H1 (cell line): Measurements from ENCODE around the gene VWA1. TPM values are rescaled to one million over a fixed set of nuclear protein-coding genes. Genes with fewer than 3 reads are reported as not detected.

Source experiments
- CTCF ChIA-PET: fragments of 300-600 bp; sonication (Branson Sonifier 250); formaldehyde crosslinking; loops from one replicate; lab custom pipeline; 2021; ENCODE audit not compliant: partially characterized antibody; lab: Charles Lee
- POLR2A ChIA-PET: fragments of 300-600 bp; sonication (Branson Sonifier 250); formaldehyde crosslinking; loops from one replicate; lab custom pipeline; 2021; ENCODE audit warnings: inconsistent platforms; ENCODE audit not compliant: partially characterized antibody; lab: Charles Lee
- DNase-seq, 2 experiments: peaks; one replicate each; pipeline versions ENCODE4 v3.0.0 to v3.0.0-alpha.2; 2010 to 2022; ENCODE audit warnings: low spot score in 2 of 2, low read depth in 1 of 2, mixed read lengths in 1 of 2
- FAIRE-seq: peaks from 2 replicates; lab custom pipeline; 2011; peaks lifted over from hg19 to GRCh38; lab: Jason Lieb, UNC
- H2AFZ ChIP-seq: 2 replicates; pipeline ENCODE4 v1.8.1; 2012; ENCODE audit warnings: low read length, inconsistent platforms
- H2AK5ac ChIP-seq: 2 replicates; pipeline ENCODE4 v1.6.1; 2013; ENCODE audit warnings: low read depth, low read length
- H2BK120ac ChIP-seq: replicated peaks from 2 replicates; pipeline ENCODE3; 2013; ENCODE audit warnings: low read depth, low read length, inconsistent platforms
- H2BK12ac ChIP-seq: 2 replicates; pipeline ENCODE4 v1.6.1; 2013; ENCODE audit warnings: low read depth, low read length
- H2BK15ac ChIP-seq: 2 replicates; pipeline ENCODE4 v1.6.1; 2013; ENCODE audit warnings: low read length
- H2BK20ac ChIP-seq: 2 replicates; pipeline ENCODE4 v1.6.1; 2013; ENCODE audit warnings: low read length
- H2BK5ac ChIP-seq: 2 replicates; pipeline ENCODE4 v1.6.1; 2013; ENCODE audit warnings: low read depth, low read length
- H3K14ac ChIP-seq: 2 replicates; pipeline ENCODE4 v1.6.1; 2013; ENCODE audit warnings: inconsistent platforms; ENCODE audit not compliant: insufficient read length
- H3K18ac ChIP-seq: 2 replicates; pipeline ENCODE4 v1.6.1; 2013; ENCODE audit warnings: low read length; ENCODE audit errors: extremely low read depth
- H3K23ac ChIP-seq: 2 replicates; pipeline ENCODE4 v1.6.1; 2013; ENCODE audit warnings: inconsistent platforms; ENCODE audit not compliant: insufficient read length
- H3K23me2 ChIP-seq: 2 replicates; pipeline ENCODE4 v1.6.1; 2013; ENCODE audit warnings: low read depth, low read length
- H3K27ac ChIP-seq: 2 replicates; pipeline ENCODE4 v1.6.1; 2011; ENCODE audit warnings: low read depth, low read length, inconsistent platforms
- H3K27me3 ChIP-seq, 4 experiments: replicated peaks in 1 of 4; 1 replicate in 1 of 4; 2 replicates in 3 of 4; pipeline versions ENCODE4 v1.6.1 to v1.8.1; 2011 to 2013; ENCODE audit warnings: low read length in 3 of 4, mild to moderate bottlenecking in 3 of 4, inconsistent platforms in 2 of 4, mixed read lengths in 2 of 4, moderate library complexity in 1 of 4; ENCODE audit not compliant: control insufficient read depth in 3 of 4, insufficient read depth in 3 of 4; ENCODE audit errors: extremely low read depth in 1 of 4
- H3K36me3 ChIP-seq, 4 experiments: 2 replicates each; pipeline versions ENCODE4 v1.6.1 to v1.8.1; 2011 to 2013; ENCODE audit warnings: mild to moderate bottlenecking in 4 of 4, low read length in 3 of 4, moderate library complexity in 2 of 4, control low read depth in 1 of 4, inconsistent platforms in 1 of 4; ENCODE audit not compliant: insufficient read depth in 4 of 4, control insufficient read depth in 2 of 4
- H3K4ac ChIP-seq: replicated peaks from 2 replicates; pipeline ENCODE3; 2013; ENCODE audit warnings: low read length, low read depth, mixed read lengths, inconsistent platforms; ENCODE audit not compliant: insufficient read length
- H3K4me1 ChIP-seq, 4 experiments: replicated peaks in 1 of 4; 1 replicate in 1 of 4; 2 replicates in 3 of 4; pipeline versions ENCODE4 v1.6.1 to v1.8.1; 2011 to 2013; ENCODE audit warnings: low read length in 3 of 4, inconsistent platforms in 2 of 4, mixed read lengths in 1 of 4; ENCODE audit not compliant: insufficient read depth in 4 of 4, control insufficient read depth in 3 of 4
- H3K4me2 ChIP-seq, 2 experiments: 2 replicates each; pipeline versions ENCODE4 v1.6.1 to v1.8.1; 2011 to 2013; ENCODE audit warnings: low read depth in 2 of 2, low read length in 2 of 2, control low read depth in 1 of 2, inconsistent platforms in 1 of 2, mild to moderate bottlenecking in 1 of 2; ENCODE audit not compliant: insufficient read depth in 1 of 2
- H3K4me3 ChIP-seq, 4 experiments: fragments of 200-600, 300-600 bp in 1 of 4; sonication (generic), shearing (Covaris generic), sonication (Bioruptor Twin) in 1 of 4; 2 replicates each; pipeline versions ENCODE4 v1.5.1 to v1.8.1; 2011 to 2016; ENCODE audit warnings: low read length in 4 of 4, low read depth in 3 of 4, control low read depth in 2 of 4, inconsistent platforms in 2 of 4, mild to moderate bottlenecking in 2 of 4, mixed read lengths in 1 of 4, moderate library complexity in 1 of 4; ENCODE audit not compliant: insufficient read depth in 2 of 4; ENCODE audit errors: extremely low read depth in 1 of 4
- H3K56ac ChIP-seq: replicated peaks from 2 replicates; pipeline ENCODE3; 2013; ENCODE audit warnings: low read depth, mild to moderate bottlenecking, mixed read lengths, low read length, inconsistent platforms; ENCODE audit not compliant: insufficient read length
- H3K79me1 ChIP-seq: 2 replicates; pipeline ENCODE4 v1.6.1; 2013; ENCODE audit warnings: low read depth, low read length, control low read depth
- H3K79me2 ChIP-seq, 2 experiments: 2 replicates each; pipeline versions ENCODE4 v1.6.1 to v1.8.1; 2012 to 2013; ENCODE audit warnings: low read length in 2 of 2, mild to moderate bottlenecking in 2 of 2, inconsistent platforms in 1 of 2; ENCODE audit not compliant: insufficient read depth in 2 of 2, control insufficient read depth in 1 of 2
- H3K9ac ChIP-seq, 4 experiments: replicated peaks in 1 of 4; 1 replicate in 1 of 4; 2 replicates in 3 of 4; pipeline versions ENCODE4 v1.6.1 to v1.8.1; 2011 to 2013; ENCODE audit warnings: low read depth in 3 of 4, low read length in 3 of 4, control low read depth in 2 of 4, mild to moderate bottlenecking in 2 of 4, moderate library complexity in 2 of 4, inconsistent platforms in 1 of 4; ENCODE audit errors: extremely low read depth in 1 of 4
- H3K9me3 ChIP-seq, 2 experiments: 2 replicates each; pipeline versions ENCODE4 v1.6.1 to v1.8.1; 2012 to 2013; ENCODE audit warnings: mild to moderate bottlenecking in 2 of 2, moderate library complexity in 2 of 2, control low read depth in 1 of 2, inconsistent platforms in 1 of 2, low read depth in 1 of 2, low read length in 1 of 2, mixed read lengths in 1 of 2; ENCODE audit not compliant: insufficient read depth in 2 of 2
- H4K20me1 ChIP-seq, 2 experiments: replicated peaks in 1 of 2; 2 replicates each; pipeline versions ENCODE3 to v1.8.1; 2011 to 2013; ENCODE audit warnings: inconsistent platforms in 2 of 2, low read length in 2 of 2, mild to moderate bottlenecking in 1 of 2; ENCODE audit not compliant: insufficient read depth in 2 of 2, control insufficient read depth in 1 of 2
- H4K5ac ChIP-seq: 2 replicates; pipeline ENCODE4 v1.6.1; 2013; ENCODE audit warnings: low read length, low read depth, mixed read lengths, inconsistent platforms; ENCODE audit not compliant: insufficient read length
- H4K8ac ChIP-seq: 2 replicates; pipeline ENCODE4 v1.8.0; 2013; ENCODE audit warnings: mild to moderate bottlenecking, moderate library complexity, low read length, inconsistent platforms; ENCODE audit not compliant: insufficient read depth; ENCODE audit errors: extremely low read depth
- H4K91ac ChIP-seq: replicated peaks from 2 replicates; pipeline ENCODE3; 2013; ENCODE audit warnings: low read length, mixed read lengths, inconsistent platforms; ENCODE audit not compliant: insufficient read length
- CBX5 ChIP-seq: fragments of 300-800, 300-1000 bp; sonication (generic); IDR thresholded peaks from 2 replicates; pipeline ENCODE4 v1.7.1; 2016; ENCODE audit warnings: antibody characterized with exemption, low read length, low read depth
- WGBS, 2 experiments: shearing (Covaris generic) in 1 of 2; methylation state at CpG; one replicate each; pipeline versions ENCODE4 v1.1.6 to v1.1.7; 2013 to 2015; ENCODE audit warnings: low lambda C conversion rate in 2 of 2, mixed read lengths in 2 of 2, inconsistent platforms in 1 of 2, low coverage in 1 of 2, missing lambda C conversion rate in 1 of 2; ENCODE audit not compliant: insufficient replicate concordance in 2 of 2, insufficient coverage in 1 of 2, insufficient read length in 1 of 2; ENCODE audit errors: extremely low coverage in 1 of 2, missing lambda C conversion rate in 1 of 2; 5-methylcytosine and 5-hydroxymethylcytosine counted together
- polyA plus RNA-seq, 7 experiments: library from polyadenylated mRNA; depleted of rRNA in 3 of 7; stranded (reverse) in 5 of 7; unstranded in 2 of 7; fragments of >200 nt in 5 of 7; fragments of 200-250 nt in 2 of 7; gene quantifications; 1 replicate in 5 of 7; 2 replicates in 1 of 7; 4 replicates in 1 of 7; pipeline versions ENCODE4 v1.2.1 to v1.2.3, GENCODE V29; 2011 to 2013; ENCODE audit warnings: missing spikeins in 2 of 7, mixed read lengths in 2 of 7
- total RNA-seq: library from RNA; stranded (reverse); fragmentation: NEBNext Ultra II Directional; extraction: Animal tissue kit (Norgen Biotek cat#: 25700); gene quantifications from 2 replicates; pipeline ENCODE4 v1.2.1, GENCODE V29; 2021

VWA1 gene
- total and polyA plus RNA-seq, 2 of the 8 experiments (the other 6 are each of a cell fraction or from before 2014, with no cell fraction given) = 16.0 to 36.6 TPM

DNA sequence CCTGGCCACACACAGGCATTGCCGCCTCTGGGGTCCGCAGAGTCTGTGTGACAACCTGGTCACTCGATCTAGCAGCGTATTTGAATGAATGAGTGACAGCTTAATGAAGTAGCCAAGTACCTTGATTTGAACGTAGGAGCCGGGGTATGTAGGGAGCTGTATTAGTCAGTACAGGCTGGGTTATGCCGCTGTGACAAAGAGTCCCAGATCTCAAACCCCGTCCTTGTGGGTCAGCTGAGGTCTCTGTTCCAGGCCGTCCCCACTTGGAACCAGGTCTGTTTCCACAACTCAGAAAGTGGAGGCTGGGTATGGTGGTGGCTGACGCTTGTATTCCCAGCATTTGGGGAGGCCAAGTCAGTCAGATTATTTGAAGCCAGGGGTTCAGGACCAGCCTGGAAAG is 56.1 kb downstream of the VWA1 start:
- Histone ChIP-seq H3K4me3 (no peak overlapping the region), H4K20me1 (peaks cover 0 to 1% of the 10 kb centered on the region in 2 experiments), H2BK120ac (no peak overlapping the region), H3K4ac (no peak overlapping the region), H3K36me3 (peaks cover 6 to 50% (median 34%) of the 10 kb centered on the region in 4 experiments; a peak in 7 of 8 replicates), H2BK20ac (no peak overlapping the region), H2AK5ac (no peak overlapping the region), H3K9ac (no peak overlapping the region), H3K23me2 (no peaks in the 10 kb centered on the region), H3K27me3 (no peaks in the 10 kb centered on the region), H2BK15ac (no peak overlapping the region), H3K27ac (no peak overlapping the region), H4K5ac (no peak overlapping the region), H2AFZ (no peak overlapping the region), H3K79me1 (no peaks in the 10 kb centered on the region; the same call in 1 of the 2 replicates), H3K9me3 (no peaks in the 10 kb centered on the region; a peak in 1 of 4 replicates), H3K14ac (no peak overlapping the region), H3K79me2 (no peaks in the 10 kb centered on the region), H3K4me2 (no peak overlapping the region), H3K18ac (no peak overlapping the region), H3K4me1 (no peaks in the 10 kb centered on the region), H2BK5ac (no peak overlapping the region), H3K56ac (no peak overlapping the region), H3K23ac (no peak overlapping the region), H2BK12ac (no peak overlapping the region), H4K91ac (no peak overlapping the region)
- ChIA-PET POLR2A (interaction anchor here (1.1 to 2.1 kb wide), 3 partner anchors 9 to 13 kb away, joined by 4 to 7 read pairs (median 6); no protein-coding TSS in a partner anchor), CTCF (interaction anchor here (1.2 to 1.8 kb wide), 3 partner anchors 9 to 51 kb away, joined by 3 to 10 read pairs (median 4); no protein-coding TSS in a partner anchor)
- WGBS, 2 experiments = 97% methylated on average over 10 of the region's 10 CpGs; no CpG with 5 or more reads in 1 of the 2 experiments
- DNase-seq (no peak), FAIRE-seq (no peak)
- no peak for TF ChIP-seq CBX5
- TF ChIP-seq, all 59 proteins: peak for 0
- H4K8ac ChIP-seq = no peak overlapping the region

Other genes starting within 250 kb of the VWA1 start
- 0.92 and 1.5 TPM in 2 replicates for gene TNFRSF18, start 229.1 kb upstream of the VWA1 start, total RNA-seq
- 2.5 and 2.7 TPM in 2 replicates for gene TNFRSF18, start 229.1 kb upstream of the VWA1 start, polyA plus RNA-seq (2011; rRNA removed)
- not detected in 2 replicates for gene TNFRSF4, start 221.5 kb upstream of the VWA1 start, total RNA-seq
- 0.06 TPM in 1 of 2 replicates, not detected in the other for gene TNFRSF4, start 221.5 kb upstream of the VWA1 start, polyA plus RNA-seq (2011; rRNA removed)
- gene SDF4, start 203.7 kb upstream of the VWA1 start, total RNA-seq = 72.2 and 75.6 TPM in 2 replicates
- gene SDF4, start 203.7 kb upstream of the VWA1 start, polyA plus RNA-seq (2011; rRNA removed) = 45.5 and 69.8 TPM in 2 replicates
- gene B3GALT6, start 203.5 kb upstream of the VWA1 start, total RNA-seq = 18.2 and 18.4 TPM in 2 replicates
- 20.4 and 23.1 TPM in 2 replicates for gene B3GALT6, start 203.5 kb upstream of the VWA1 start, polyA plus RNA-seq (2011; rRNA removed)
- 3.7 and 4.9 TPM in 2 replicates for gene C1QTNF12, start 189.0 kb upstream of the VWA1 start, total RNA-seq
- 2.1 and 4.8 TPM in 2 replicates for gene C1QTNF12, start 189.0 kb upstream of the VWA1 start, polyA plus RNA-seq (2011; rRNA removed)
- gene UBE2J2, start 161.8 kb upstream of the VWA1 start, total RNA-seq = 67.2 and 67.9 TPM in 2 replicates
- gene UBE2J2, start 161.8 kb upstream of the VWA1 start, polyA plus RNA-seq (2011; rRNA removed) = 33.6 and 47.3 TPM in 2 replicates
- gene SCNN1D, start 155.3 kb upstream of the VWA1 start, total RNA-seq = 0.90 and 1.2 TPM in 2 replicates
- gene SCNN1D, start 155.3 kb upstream of the VWA1 start, polyA plus RNA-seq (2011; rRNA removed) = 2.5 and 4.1 TPM in 2 replicates
- 26.5 and 28.3 TPM in 2 replicates for gene ACAP3, start 127.8 kb upstream of the VWA1 start, total RNA-seq
- 14.8 and 30.0 TPM in 2 replicates for gene ACAP3, start 127.8 kb upstream of the VWA1 start, polyA plus RNA-seq (2011; rRNA removed)
- gene PUSL1, start 127.1 kb upstream of the VWA1 start, total RNA-seq = 38.8 and 40.1 TPM in 2 replicates
- 87.4 and 108 TPM in 2 replicates for gene PUSL1, start 127.1 kb upstream of the VWA1 start, polyA plus RNA-seq (2011; rRNA removed)
- 113 and 116 TPM in 2 replicates for gene INTS11, start 111.0 kb upstream of the VWA1 start, total RNA-seq
- 243 and 324 TPM in 2 replicates for gene INTS11, start 111.0 kb upstream of the VWA1 start, polyA plus RNA-seq (2011; rRNA removed)
- gene CPTP, start 110.9 kb upstream of the VWA1 start, total RNA-seq = 10.6 and 13.3 TPM in 2 replicates
- 8.1 and 13.4 TPM in 2 replicates for gene CPTP, start 110.9 kb upstream of the VWA1 start, polyA plus RNA-seq (2011; rRNA removed)
- gene TAS1R3, start 104.4 kb upstream of the VWA1 start, total RNA-seq = 0.11 and 0.19 TPM in 2 replicates
- gene TAS1R3, start 104.4 kb upstream of the VWA1 start, polyA plus RNA-seq (2011; rRNA removed) = 0.03 and 0.16 TPM in 2 replicates
- 56.0 and 58.9 TPM in 2 replicates for gene DVL1, start 86.3 kb upstream of the VWA1 start, total RNA-seq
- 39.4 and 59.8 TPM in 2 replicates for gene DVL1, start 86.3 kb upstream of the VWA1 start, polyA plus RNA-seq (2011; rRNA removed)
- 10.0 and 10.5 TPM in 2 replicates for gene MXRA8, start 77.1 kb upstream of the VWA1 start, total RNA-seq
- 17.2 and 35.4 TPM in 2 replicates for gene MXRA8, start 77.1 kb upstream of the VWA1 start, polyA plus RNA-seq (2011; rRNA removed)
- 194 TPM in 2 replicates for gene AURKAIP1, start 60.5 kb upstream of the VWA1 start, total RNA-seq
- gene AURKAIP1, start 60.5 kb upstream of the VWA1 start, polyA plus RNA-seq (2011; rRNA removed) = 87.8 and 138 TPM in 2 replicates
- gene CCNL2, start 36.4 kb upstream of the VWA1 start, total RNA-seq = 120 TPM in 2 replicates
- 79.8 and 121 TPM in 2 replicates for gene CCNL2, start 36.4 kb upstream of the VWA1 start, polyA plus RNA-seq (2011; rRNA removed)
- gene MRPL20, start 28.4 kb upstream of the VWA1 start, total RNA-seq = 126 and 130 TPM in 2 replicates
- gene MRPL20, start 28.4 kb upstream of the VWA1 start, polyA plus RNA-seq (2011; rRNA removed) = 138 and 151 TPM in 2 replicates
- gene ANKRD65, start 14.4 kb upstream of the VWA1 start, total RNA-seq = 1.8 and 2.2 TPM in 2 replicates
- 1.7 and 2.0 TPM in 2 replicates for gene ANKRD65, start 14.4 kb upstream of the VWA1 start, polyA plus RNA-seq (2011; rRNA removed)
- 1.3 and 2.0 TPM in 2 replicates for gene ATAD3C, start 14.0 kb downstream of the VWA1 start, total RNA-seq
- gene ATAD3C, start 14.0 kb downstream of the VWA1 start, polyA plus RNA-seq (2011; rRNA removed) = 2.7 and 2.8 TPM in 2 replicates
- 63.0 and 64.4 TPM in 2 replicates for gene ATAD3B, start 36.1 kb downstream of the VWA1 start, total RNA-seq
- 31.3 and 43.9 TPM in 2 replicates for gene ATAD3B, start 36.1 kb downstream of the VWA1 start, polyA plus RNA-seq (2011; rRNA removed)
- gene ATAD3A, start 76.5 kb downstream of the VWA1 start, total RNA-seq = 63.7 and 64.7 TPM in 2 replicates
- gene ATAD3A, start 76.5 kb downstream of the VWA1 start, polyA plus RNA-seq (2011; rRNA removed) = 28.3 and 46.7 TPM in 2 replicates
- gene TMEM240, start 104.9 kb downstream of the VWA1 start, total RNA-seq = 3.6 and 6.6 TPM in 2 replicates
- 5.7 and 7.6 TPM in 2 replicates for gene TMEM240, start 104.9 kb downstream of the VWA1 start, polyA plus RNA-seq (2011; rRNA removed)
- gene SSU72, start 139.2 kb downstream of the VWA1 start, total RNA-seq = 165 and 170 TPM in 2 replicates
- gene SSU72, start 139.2 kb downstream of the VWA1 start, polyA plus RNA-seq (2011; rRNA removed) = 110 and 116 TPM in 2 replicates
- gene FNDC10, start 164.4 kb downstream of the VWA1 start, total RNA-seq = 18.3 and 19.0 TPM in 2 replicates
- gene FNDC10, start 164.4 kb downstream of the VWA1 start, polyA plus RNA-seq (2011; rRNA removed) = 21.8 and 40.0 TPM in 2 replicates
- gene MIB2, start 179.8 kb downstream of the VWA1 start, total RNA-seq = 56.5 and 60.0 TPM in 2 replicates
- gene MIB2, start 179.8 kb downstream of the VWA1 start, polyA plus RNA-seq (2011; rRNA removed) = 32.5 and 71.1 TPM in 2 replicates
- gene MMP23B, start 196.5 kb downstream of the VWA1 start, total RNA-seq = 14.6 and 19.1 TPM in 2 replicates
- gene MMP23B, start 196.5 kb downstream of the VWA1 start, polyA plus RNA-seq (2011; rRNA removed) = 9.2 and 20.8 TPM in 2 replicates
- gene CDK11B, start 223.3 kb downstream of the VWA1 start, total RNA-seq = 31.3 and 31.9 TPM in 2 replicates
- 11.1 and 21.8 TPM in 2 replicates for gene CDK11B, start 223.3 kb downstream of the VWA1 start, polyA plus RNA-seq (2011; rRNA removed)